Measurements from ENCODE around the gene CLBA1. TPM values are rescaled to one million over a fixed set of nuclear protein-coding genes. Genes with fewer than 3 reads are reported as not detected.

Gene CLBA1
- total RNA-seq, 1 donor from 2014 or later: 7.7 TPM

DNA sequence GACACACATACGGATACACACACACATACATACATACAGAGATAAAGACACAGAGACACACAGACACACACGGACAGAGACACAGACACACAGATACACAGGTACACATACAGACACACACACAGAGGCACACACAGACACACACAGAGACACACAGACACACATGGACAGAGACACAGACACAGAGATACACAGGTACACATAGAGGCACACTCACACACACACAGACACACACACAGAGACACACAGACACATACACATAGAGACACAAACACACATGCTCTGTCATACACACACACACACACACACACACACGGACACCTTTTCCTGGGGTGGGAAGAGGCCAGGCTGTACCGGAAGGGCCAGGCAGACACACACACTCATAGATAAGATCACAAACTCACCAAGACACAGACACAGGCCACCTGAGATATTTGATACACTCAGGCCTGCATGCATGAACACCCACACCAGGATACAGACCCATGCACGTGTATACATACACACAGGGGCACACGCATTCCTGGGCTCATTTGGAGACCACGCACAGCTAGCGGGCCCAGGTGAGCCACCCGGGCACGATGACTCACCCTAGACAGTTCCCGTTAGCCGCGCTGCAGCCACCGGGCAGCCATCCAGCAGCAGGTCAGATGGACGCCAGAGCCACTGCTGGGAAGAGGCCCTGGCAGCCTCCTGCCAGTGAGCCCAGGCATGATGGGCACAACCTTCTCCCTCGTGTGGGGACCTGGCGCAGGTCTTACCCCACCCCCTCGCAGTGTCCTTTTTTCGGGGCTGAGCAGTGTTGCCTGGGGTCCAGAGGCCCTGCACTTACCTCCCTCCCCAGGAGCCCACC is 5.6 kb upstream of the CLBA1 start:
- Mint-ChIP-seq H3K4me3 (ENCODE audit: unreplicated experiment) (no peak overlapping the region), H3K4me1 (ENCODE audit: unreplicated experiment) (peaks cover 30% of the 10 kb centered on the region), H3K36me3 (ENCODE audit: unreplicated experiment) (no peaks in the 10 kb centered on the region), H3K27me3 (ENCODE audit: unreplicated experiment) (no peaks in the 10 kb centered on the region), H3K27ac (ENCODE audit: unreplicated experiment) (no peak overlapping the region), H3K9me3 (ENCODE audit: unreplicated experiment) (no peaks in the 10 kb centered on the region)
- peak; percentile 80 for DNase-seq (ENCODE audit: extremely low spot score, unreplicated experiment)
- no peak for TF ChIP-seq CTCF (IDR thresholded peaks at IDR 0.05)

GRCh38 chr14:104980611-104981531 is 4.7 kb upstream of the CLBA1 start:
- no peak for TF ChIP-seq CTCF (IDR thresholded peaks at IDR 0.05)
- Mint-ChIP-seq H3K9me3 (ENCODE audit: unreplicated experiment) (no peaks in the 10 kb centered on the region), H3K4me1 (ENCODE audit: unreplicated experiment) (peaks cover 24% of the 10 kb centered on the region), H3K36me3 (ENCODE audit: unreplicated experiment) (no peaks in the 10 kb centered on the region), H3K4me3 (ENCODE audit: unreplicated experiment) (no peak overlapping the region), H3K27me3 (ENCODE audit: unreplicated experiment) (no peaks in the 10 kb centered on the region), H3K27ac (ENCODE audit: unreplicated experiment) (no peak overlapping the region)
- peak; percentile 80 for DNase-seq (ENCODE audit: extremely low spot score, unreplicated experiment)

DNA sequence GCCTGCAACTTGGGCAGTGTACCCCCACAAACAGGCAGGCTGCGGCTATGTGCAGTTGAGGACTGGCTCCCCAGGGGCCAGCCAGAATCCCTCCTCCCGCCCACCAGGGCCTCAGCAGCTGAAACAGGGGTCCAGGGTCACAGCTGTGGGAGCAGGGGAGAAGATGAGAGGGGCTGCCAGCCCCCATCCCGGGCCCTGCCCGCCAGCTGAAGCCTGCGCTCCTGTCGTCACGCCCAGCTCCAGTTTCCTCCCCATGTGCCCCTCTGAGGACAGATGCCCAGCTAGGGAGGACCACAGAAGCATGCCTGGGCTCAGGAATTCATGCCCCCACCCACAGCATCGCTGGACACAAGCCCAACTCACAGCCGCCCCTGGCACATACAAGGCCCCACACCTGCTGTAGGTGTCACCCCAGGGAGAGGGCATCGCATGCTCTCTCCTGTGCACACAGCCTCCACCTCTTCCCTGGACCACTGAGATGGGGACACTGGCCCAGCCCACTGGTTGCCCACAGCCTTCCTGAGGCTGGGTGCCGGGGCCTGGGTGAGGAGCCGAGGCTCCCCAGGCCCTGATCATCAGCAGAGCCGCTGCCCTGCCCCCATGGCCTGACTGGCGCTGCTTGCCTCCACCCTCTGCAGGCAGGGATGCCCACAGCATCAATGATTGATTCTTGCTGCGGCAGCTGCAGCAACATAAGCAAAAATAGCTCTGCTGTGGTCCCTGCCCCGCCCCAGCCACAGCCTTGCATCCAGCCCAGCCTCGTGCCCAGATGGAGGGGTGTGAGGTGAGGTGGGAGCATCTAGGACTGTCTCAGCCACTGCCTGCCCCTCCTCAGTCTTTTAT is 3.7 kb upstream of the CLBA1 start:
- H3K9me3 Mint-ChIP-seq (ENCODE audit: unreplicated experiment): no peaks in the 10 kb centered on the region
- no peak overlapping the region for H3K4me3 Mint-ChIP-seq (ENCODE audit: unreplicated experiment)
- TF ChIP-seq CTCF (IDR thresholded peaks at IDR 0.05): no peak
- H3K36me3 Mint-ChIP-seq (ENCODE audit: unreplicated experiment): no peaks in the 10 kb centered on the region
- H3K27ac Mint-ChIP-seq (ENCODE audit: unreplicated experiment): no peak overlapping the region
- H3K27me3 Mint-ChIP-seq (ENCODE audit: unreplicated experiment): no peaks in the 10 kb centered on the region
- H3K4me1 Mint-ChIP-seq (ENCODE audit: unreplicated experiment): peaks cover 21% of the 10 kb centered on the region
- DNase-seq (ENCODE audit: extremely low spot score, unreplicated experiment): peak; percentile 81

DNA sequence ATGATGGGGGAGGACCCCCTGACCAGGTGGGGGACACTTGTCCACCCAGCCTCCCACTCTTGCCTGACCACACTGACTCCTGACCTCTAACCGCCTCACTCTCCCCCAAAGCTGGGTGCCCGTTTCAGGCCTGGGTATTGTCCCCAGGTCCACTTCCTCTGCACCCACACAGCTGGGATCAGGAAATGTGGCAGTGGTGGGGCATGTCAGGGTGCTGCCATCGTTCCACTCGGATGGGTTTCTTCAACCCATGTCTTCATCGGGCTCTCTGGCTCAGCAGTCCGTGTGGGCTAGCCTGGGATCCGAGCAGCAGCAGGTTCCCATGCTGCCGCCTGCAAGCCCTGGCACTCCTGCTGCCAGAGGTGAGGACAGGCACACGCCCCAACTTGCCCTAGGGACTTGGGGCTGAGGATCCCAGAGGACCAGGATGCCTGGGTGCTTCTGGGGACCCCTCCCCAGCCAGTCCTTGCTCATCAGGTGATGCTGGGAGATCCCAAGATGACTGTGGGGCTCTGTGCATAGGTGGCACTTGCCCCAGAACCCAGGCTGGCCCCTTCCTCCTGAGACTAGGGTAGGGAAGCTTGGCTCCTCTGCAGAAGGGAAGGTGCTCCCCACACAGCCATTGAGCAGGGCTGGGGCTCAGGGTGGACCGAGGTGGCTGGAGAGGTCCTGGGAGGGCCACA is 2.9 kb upstream of the CLBA1 start:
- Mint-ChIP-seq H3K27ac (ENCODE audit: unreplicated experiment) (no peak overlapping the region), H3K4me1 (ENCODE audit: unreplicated experiment) (peaks cover 17% of the 10 kb centered on the region), H3K4me3 (ENCODE audit: unreplicated experiment) (no peak overlapping the region), H3K27me3 (ENCODE audit: unreplicated experiment) (no peaks in the 10 kb centered on the region), H3K9me3 (ENCODE audit: unreplicated experiment) (no peaks in the 10 kb centered on the region), H3K36me3 (ENCODE audit: unreplicated experiment) (no peaks in the 10 kb centered on the region)
- TF ChIP-seq CTCF (IDR thresholded peaks at IDR 0.05): no peak
- DNase-seq (ENCODE audit: extremely low spot score, unreplicated experiment): no peak

Measured in osteocyte (in vitro differentiated cells).